GM19438 (cell line): Measurements from ENCODE around the gene MAMDC4.
"Not testable (repeated sequence)": the region's sequence is repeated elsewhere in the genome, so short reads cannot be mapped to it uniquely, and the experiment has no call there.

Experiments used
- ATAC-seq: cut with Tn5 transposase; IDR thresholded peaks from one replicate; pipeline ENCODE4 v1.9.1; 2021; ENCODE audit warnings: low read depth; ENCODE audit not compliant: unreplicated experiment

Gene MAMDC4

GRCh38 chr9:136837856-136838277 is 14.3 kb upstream of the MAMDC4 start:
- not testable (repeated sequence) for ATAC-seq

GRCh38 chr9:136838314-136839228 is 13.6 kb upstream of the MAMDC4 start:
- no peak for ATAC-seq

GRCh38 chr9:136839229-136840139 is 12.7 kb upstream of the MAMDC4 start:
- no peak for ATAC-seq

GRCh38 chr9:136840140-136840876 is 11.8 kb upstream of the MAMDC4 start:
- no peak for ATAC-seq

- no peak for ATAC-seq
These were observed 11.1 kb upstream of the MAMDC4 start for GRCh38 chr9:136840877-136841645.

GRCh38 chr9:136841646-136842379 is 10.3 kb upstream of the MAMDC4 start:
- ATAC-seq, result not testable (repeated sequence)

- peak; percentile 64 for ATAC-seq
These were observed 9.7 kb upstream of the MAMDC4 start, which contains the start of gene AJM1 for GRCh38 chr9:136842380-136842948. Gene AJM1, plus strand, starts transcription at chr9:136842478. Its CDS starts 1,937 bp downstream, at chr9:136844415.

- ATAC-seq, result not testable (repeated sequence)
These were observed 8.9 kb upstream of the MAMDC4 start for GRCh38 chr9:136843159-136843800.

GRCh38 chr9:136843801-136844740 is 8.1 kb upstream of the MAMDC4 start:
- not testable (repeated sequence) for ATAC-seq

GRCh38 chr9:136844761-136845464 is 7.2 kb upstream of the MAMDC4 start:
- no peak for ATAC-seq

GRCh38 chr9:136845465-136846260 is 6.5 kb upstream of the MAMDC4 start:
- no peak for ATAC-seq

- ATAC-seq, result no peak
These were observed 5.6 kb upstream of the MAMDC4 start for GRCh38 chr9:136846376-136847087.

GRCh38 chr9:136847088-136847825 is 4.9 kb upstream of the MAMDC4 start:
- ATAC-seq, result no peak

GRCh38 chr9:136847826-136848392 is 4.2 kb upstream of the MAMDC4 start:
- ATAC-seq, result no peak
